Measurements from ENCODE around the gene CFAP20.

Gene CFAP20

DNA sequence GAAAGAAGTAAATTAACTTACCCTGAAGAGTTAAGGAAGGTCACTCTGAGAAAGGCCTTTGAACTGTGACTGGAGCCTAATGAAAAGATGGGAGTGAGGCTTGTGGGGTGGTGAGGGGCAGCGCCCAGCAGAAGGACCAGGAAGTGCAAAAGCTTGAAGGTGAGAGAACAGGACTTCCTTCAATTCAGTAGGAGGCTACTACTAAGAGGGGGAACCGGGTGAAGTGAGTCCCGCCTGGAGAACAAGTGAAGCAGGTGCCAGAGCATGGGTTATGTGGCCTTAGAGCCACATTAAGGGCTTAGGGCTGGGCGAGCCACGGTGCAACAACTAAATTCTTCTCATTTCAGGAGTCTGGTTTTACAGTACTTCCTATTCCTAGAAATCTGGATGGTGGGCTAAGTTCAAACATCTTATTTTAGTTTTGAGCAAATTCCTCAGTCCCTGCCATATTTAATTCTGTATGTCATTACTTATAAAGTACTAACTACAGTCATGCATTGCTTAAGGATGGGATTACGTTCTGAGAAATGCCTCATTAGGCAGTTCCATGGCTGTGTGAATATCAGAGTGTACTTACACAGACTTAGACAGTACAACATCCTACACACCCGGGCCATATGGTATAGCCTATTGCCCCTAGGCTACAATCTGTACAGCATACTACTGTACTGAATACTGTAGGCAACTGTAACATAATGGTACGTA is 5.1 kb downstream of the CFAP20 start:
- DNase-seq, result no peak

GRCh38 chr16:58121132-58121531 is 8.0 kb downstream of the CFAP20 start:
- no peak for DNase-seq

- no peak for DNase-seq
Measured at GRCh38 chr16:58120234-58120633, 8.9 kb downstream of the CFAP20 start.

GRCh38 chr16:58119509-58119845 is 9.7 kb downstream of the CFAP20 start:
- no peak for DNase-seq

- no peak for DNase-seq
Measured at GRCh38 chr16:58118801-58119508, 10.2 kb downstream of the CFAP20 start.

GRCh38 chr16:58116529-58116928 is 12.7 kb downstream of the CFAP20 start:
- DNase-seq, result no peak

- no peak for DNase-seq
Measured at GRCh38 chr16:58116081-58116480, 13.1 kb downstream of the CFAP20 start.

GRCh38 chr16:58114827-58115825 is 14.1 kb downstream of the CFAP20 start:
- DNase-seq, result no peak

DNA sequence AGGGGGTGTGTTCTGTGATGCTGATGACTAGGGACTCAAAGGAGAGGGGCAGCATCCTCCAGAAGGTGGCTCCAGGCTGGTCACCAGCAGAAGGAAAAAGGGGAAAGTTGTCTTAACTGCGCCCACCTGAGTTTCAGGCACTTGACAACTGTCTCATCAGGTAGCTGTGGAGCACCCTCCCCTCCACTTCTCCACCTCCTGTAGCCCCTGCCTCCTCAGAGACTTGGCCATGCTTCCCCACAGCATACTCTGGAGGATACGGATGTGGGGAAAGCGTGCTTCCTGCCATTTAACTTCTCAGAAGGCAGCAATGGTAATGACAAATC is 17.9 kb downstream of the CFAP20 start:
- DNase-seq, result no peak

GRCh38 chr16:58110571-58111301 is 18.4 kb downstream of the CFAP20 start:
- DNase-seq, result no peak

DNA sequence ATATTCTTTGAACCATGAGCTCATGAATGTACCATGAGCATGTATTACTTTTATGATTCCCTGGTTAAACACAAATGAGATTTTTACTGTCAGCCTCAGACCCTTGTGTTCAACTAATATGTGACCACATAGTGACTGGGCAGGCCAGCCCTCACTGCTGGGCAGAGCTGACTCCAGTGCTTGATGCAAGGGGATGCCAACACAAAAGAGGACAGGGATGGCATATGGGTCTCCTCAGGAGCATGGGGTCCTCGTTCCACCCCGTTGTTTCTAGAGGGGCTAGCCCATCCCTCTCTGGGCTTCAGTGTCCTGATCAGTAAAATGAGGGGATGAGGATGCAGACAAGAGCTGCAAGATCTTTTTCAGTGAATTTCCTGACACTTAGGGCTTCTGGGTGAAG is 19.3 kb downstream of the CFAP20 start:
- no peak for DNase-seq

DNA sequence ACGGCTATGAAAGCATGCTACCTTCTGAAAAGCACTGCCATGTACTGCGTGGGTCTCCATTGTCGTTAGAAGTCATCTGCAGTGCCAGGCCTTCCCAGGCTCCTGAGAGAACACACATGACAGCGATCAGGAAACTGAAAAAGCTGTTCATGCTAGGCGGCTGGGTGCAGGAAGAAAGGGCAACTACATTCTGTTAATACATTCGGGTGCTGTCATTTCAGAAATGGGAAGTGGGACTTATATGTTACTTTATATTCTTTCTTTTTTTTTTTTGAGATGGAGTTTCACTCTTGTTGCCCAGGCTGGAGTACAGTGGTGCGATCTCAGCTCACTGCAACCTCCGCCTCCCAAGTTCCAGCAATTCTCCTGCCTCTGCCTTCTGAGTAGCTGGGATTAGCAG is 19.9 kb downstream of the CFAP20 start:
- DNase-seq, result no peak

GRCh38 chr16:58107709-58108108 is 21.5 kb downstream of the CFAP20 start:
- no peak for DNase-seq

DNA sequence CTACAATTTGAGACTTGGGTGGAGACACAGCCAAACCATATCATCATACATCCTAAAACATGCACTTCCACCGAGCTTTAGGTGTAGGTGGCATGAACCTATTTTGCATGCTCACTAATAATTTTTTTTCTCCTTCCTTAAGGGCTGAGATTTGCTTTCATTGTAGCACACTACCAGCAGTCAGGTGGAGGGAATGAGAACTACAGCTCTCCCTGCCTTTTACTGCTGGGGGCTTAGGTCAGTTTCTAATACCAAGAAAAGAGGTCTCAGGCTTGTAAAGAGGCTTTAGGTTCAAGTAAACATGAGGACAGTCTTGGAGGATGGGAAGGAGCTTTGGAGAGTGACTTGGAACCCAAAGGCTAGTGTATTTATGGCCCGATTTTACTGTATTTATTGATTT is 22.0 kb downstream of the CFAP20 start:
- no peak for DNase-seq

DNA sequence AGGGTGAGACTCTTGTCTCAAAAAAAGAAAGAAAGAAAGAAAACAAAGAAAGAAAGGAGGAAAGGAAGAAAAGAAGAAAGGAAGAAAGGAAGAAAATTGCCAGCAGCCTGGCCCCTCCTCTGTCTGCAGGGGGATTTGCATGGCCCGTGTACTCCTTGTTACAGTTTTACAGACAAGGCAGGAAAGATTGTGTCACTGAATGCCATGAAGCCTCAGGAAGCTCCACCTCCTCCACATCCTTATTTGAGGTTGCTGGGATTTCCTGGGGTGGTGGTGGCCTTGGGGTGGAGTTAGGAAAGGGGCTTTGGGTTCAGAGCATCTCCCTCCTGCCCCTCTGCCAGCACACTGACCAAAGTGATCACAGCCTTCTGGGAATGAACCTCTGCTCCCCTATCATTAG is 23.6 kb downstream of the CFAP20 start:
- no peak for DNase-seq

- DNase-seq, result no peak
Measured at GRCh38 chr16:58102665-58103392, 26.4 kb downstream of the CFAP20 start.

GRCh38 chr16:58099956-58100300 is 29.3 kb downstream of the CFAP20 start:
- no peak for DNase-seq

DNA sequence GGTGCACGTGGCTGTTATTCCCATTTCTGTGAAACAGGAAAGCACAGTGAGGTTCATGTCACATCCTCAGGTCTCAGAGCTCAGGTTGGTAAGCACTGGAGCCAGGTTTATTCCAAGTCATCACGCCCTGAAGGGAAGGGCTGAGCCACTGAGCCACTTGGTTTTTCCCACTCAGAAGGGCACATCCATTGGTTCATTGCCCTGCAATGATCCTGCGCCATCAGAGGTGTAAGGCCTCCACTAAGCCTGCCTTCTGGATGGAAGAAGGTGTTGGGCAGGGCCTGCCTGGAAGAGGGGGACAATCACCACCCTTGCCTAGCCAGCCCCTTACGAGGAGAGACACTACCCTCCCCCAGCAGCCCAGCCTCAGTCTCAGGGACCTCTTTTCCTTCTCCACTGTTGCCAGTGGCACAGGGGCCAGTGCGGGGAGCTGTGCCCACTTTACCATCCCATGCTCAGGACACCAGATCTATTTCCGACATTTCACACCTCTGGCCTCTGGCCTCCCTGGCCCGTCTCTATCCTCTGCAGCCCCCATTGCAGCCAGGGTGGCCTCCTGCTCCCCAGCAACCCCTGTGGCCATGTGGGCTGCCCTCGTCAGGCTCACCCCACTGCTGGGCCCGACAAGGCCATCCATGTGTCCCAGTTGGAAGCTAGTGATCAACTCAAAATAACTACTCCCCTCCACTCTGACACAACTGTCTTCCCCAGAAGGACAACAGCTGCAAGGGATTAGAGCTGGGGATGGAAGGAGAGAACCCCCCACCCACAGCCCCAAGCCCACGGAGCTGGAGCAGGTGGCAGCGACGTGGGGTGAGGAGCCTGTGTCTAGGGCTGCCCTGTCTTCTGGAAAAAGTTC is 29.9 kb downstream of the CFAP20 start:
- DNase-seq, result no peak

- DNase-seq, result no peak
Measured at GRCh38 chr16:58098207-58099096, 30.7 kb downstream of the CFAP20 start.

GRCh38 chr16:58096249-58096648 is 32.9 kb downstream of the CFAP20 start:
- no peak for DNase-seq

Measured in NCI-H2171 (cell line).